LNCaP clone FGC (cell line): Measurements from ENCODE around the gene NCK2.

Experiments used
- DNase-seq: peaks from one replicate; pipeline ENCODE4 v3.0.0-alpha.2; 2011; ENCODE audit warnings: low read depth
- H3K4me3 ChIP-seq: 2 replicates; pipeline ENCODE4 v1.5.1; 2011; ENCODE audit warnings: mild to moderate bottlenecking, low read depth, low read length, control low read depth
- CTCF ChIP-seq: IDR thresholded peaks from 2 replicates; pipeline ENCODE4 v1.5.1; 2012; ENCODE audit warnings: mild to moderate bottlenecking; ENCODE audit not compliant: control insufficient read depth, insufficient read depth; ENCODE audit errors: extremely low read depth

Gene NCK2

GRCh38 chr2:105808423-105809096, 63.8 kb downstream of the NCK2 start:
- DNase-seq, result no peak
- H3K4me3 ChIP-seq, result no peak overlapping the region
- no peak for TF ChIP-seq CTCF

- no peak for DNase-seq
- H3K4me3 ChIP-seq, result no peak overlapping the region
- no peak for TF ChIP-seq CTCF
Measured at GRCh38 chr2:105809097-105809473, 64.4 kb downstream of the NCK2 start.

GRCh38 chr2:105809723-105810122, 65.0 kb downstream of the NCK2 start:
- TF ChIP-seq CTCF, result no peak
- no peak overlapping the region for H3K4me3 ChIP-seq
- no peak for DNase-seq

- no peak overlapping the region for H3K4me3 ChIP-seq
- TF ChIP-seq CTCF, result no peak
- DNase-seq, result no peak
Measured at GRCh38 chr2:105812180-105813044, 67.7 kb downstream of the NCK2 start.

GRCh38 chr2:105813045-105813315, 68.3 kb downstream of the NCK2 start:
- no peak for TF ChIP-seq CTCF
- H3K4me3 ChIP-seq, result no peak overlapping the region
- DNase-seq, result no peak

GRCh38 chr2:105813405-105813804, 68.7 kb downstream of the NCK2 start:
- TF ChIP-seq CTCF, result no peak
- no peak overlapping the region for H3K4me3 ChIP-seq
- DNase-seq, result no peak
